ENCODE data around the gene ZNF280B.

The ZNF280B gene, protein sequence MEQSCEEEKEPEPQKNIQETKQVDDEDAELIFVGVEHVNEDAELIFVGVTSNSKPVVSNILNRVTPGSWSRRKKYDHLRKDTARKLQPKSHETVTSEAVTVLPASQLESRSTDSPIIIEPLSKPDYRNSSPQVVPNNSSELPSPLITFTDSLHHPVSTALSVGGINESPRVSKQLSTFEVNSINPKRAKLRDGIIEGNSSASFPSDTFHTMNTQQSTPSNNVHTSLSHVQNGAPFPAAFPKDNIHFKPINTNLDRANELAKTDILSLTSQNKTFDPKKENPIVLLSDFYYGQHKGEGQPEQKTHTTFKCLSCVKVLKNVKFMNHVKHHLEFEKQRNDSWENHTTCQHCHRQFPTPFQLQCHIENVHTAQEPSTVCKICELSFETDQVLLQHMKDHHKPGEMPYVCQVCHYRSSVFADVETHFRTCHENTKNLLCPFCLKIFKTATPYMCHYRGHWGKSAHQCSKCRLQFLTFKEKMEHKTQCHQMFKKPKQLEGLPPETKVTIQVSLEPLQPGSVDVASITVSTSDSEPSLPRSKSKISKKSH

DNA sequence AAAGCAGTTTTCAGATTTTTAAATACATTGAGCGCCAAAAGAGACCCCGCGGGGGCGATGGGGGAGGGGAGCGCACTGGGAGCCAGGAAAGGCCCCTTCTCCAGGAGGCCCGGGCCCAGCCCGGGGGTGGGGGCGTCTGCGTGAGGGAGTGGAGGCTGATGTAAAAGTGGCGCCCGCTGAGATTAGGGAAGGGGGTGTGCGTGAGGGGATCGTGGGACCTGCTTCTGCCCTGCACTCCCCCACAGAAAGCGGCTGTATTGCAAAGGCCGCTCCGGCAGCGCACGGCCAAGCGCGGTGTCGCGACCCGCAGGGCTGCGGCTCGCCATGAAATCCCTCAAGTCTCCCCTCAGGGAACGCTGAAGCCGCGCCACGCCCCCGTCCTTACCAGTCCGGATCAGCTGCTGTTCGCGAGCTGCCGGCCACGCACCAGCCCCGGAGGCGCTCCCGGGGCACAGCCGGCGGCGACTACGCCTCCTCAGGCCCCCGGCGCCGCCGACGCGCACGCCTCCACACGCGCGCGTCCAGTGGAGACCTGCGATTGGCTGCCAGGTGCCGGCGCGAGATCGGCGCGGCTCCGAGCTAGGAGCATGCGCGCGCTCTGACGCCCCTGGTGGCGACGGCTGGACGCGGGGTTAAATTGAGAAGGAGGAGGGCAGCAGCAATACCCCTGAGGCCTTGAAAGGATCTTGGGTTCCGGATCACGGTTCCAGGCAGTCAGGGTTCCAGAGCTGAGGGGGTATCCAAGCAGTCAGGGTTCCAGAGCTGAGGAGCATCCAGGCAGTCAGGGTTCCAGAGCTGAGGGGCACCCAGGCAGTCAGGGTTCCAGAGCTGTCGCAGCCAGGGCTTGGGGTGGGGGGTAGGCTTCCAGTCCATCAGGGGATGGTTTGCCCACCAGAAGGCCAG is at the start of gene ZNF280B:
Gene ZNF280B (minus strand): TSS at position 469 of the 903 bp plus-strand sequence. CDS start 19,344 bp downstream, outside the sequence.
- peak within 1 kb of the TSS; percentile 67 for H3K27ac ChIP-seq
- TF ChIP-seq, protein P1, sequence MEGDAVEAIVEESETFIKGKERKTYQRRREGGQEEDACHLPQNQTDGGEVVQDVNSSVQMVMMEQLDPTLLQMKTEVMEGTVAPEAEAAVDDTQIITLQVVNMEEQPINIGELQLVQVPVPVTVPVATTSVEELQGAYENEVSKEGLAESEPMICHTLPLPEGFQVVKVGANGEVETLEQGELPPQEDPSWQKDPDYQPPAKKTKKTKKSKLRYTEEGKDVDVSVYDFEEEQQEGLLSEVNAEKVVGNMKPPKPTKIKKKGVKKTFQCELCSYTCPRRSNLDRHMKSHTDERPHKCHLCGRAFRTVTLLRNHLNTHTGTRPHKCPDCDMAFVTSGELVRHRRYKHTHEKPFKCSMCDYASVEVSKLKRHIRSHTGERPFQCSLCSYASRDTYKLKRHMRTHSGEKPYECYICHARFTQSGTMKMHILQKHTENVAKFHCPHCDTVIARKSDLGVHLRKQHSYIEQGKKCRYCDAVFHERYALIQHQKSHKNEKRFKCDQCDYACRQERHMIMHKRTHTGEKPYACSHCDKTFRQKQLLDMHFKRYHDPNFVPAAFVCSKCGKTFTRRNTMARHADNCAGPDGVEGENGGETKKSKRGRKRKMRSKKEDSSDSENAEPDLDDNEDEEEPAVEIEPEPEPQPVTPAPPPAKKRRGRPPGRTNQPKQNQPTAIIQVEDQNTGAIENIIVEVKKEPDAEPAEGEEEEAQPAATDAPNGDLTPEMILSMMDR (conservative IDR thresholded peaks at IDR 0.05) = peak; percentile 96
- TF ChIP-seq ZFX (IDR thresholded peaks at IDR 0.05) = peak; percentile 66

DNA sequence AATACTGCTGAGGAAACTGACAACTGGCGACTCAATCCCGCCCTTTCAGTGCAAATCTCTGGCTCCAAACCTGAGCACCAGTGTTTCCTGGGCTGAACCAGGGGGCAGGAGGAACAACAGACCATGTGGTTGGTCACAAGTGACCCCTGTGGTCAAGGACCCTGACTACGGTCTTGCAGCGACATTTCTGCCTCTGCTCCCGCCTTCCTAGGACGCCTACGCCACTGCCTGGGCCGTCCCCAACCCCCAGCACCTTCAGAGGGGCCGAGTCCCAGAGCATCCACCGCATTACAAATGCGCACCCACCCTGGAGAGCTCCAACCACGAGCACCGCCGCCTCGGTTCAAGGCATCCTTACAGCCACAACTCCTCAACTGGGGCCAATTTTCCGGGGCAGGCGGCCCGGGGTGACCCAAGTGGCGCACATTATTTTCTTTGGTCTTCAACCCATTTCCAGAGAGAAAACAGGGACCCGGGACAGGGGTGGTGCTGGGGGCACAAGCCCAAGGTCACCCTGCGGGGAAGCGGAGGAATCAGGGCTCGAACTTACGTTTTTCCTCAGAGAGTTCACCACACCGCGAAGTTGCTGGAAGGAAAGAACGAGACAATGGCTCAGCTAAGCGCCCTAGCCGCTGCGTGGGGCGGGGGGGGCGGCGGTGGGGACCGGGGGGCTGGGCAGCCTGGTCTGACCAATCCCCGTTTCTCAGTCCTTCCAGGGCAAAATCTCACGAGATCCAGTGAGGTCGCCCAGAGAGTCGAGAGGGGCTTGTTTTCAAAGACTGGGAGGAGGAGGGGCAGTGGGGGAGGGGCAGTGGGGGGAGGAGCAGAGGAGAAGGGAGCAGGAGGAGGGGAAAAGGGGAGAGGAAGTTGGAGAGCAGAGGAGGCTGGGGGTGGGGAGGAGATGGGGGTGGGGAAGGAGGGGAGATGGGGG is 48.7 kb upstream of the ZNF280B start:
- no peak for TF ChIP-seq ZFX (IDR thresholded peaks at IDR 0.05)
- TF ChIP-seq, protein P1 (conservative IDR thresholded peaks at IDR 0.05) = no peak
- peak overlapping the region; percentile 10; the same call in 1 of the 2 replicates for H3K27ac ChIP-seq

DNA sequence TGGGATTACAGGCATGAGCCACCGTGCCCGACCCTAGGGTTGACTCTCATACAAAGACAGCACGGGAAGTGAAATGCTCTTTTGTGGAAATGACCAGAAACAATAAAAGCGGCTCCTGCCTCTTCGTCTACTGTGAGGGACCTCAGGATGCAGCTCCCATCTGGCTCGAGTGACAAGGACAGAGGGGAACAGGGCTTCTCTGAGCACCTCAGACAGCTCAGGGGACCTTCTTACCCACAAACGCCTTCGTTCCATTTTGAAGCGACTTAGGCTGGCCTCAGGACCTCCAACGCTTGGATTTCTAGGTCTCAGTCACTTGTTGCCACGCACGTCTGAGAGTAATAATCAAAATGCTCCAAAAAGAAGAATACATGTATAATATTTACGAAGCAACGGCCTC is 48.0 kb upstream of the ZNF280B start:
- H3K27ac ChIP-seq = no peak overlapping the region; the same call in 1 of the 2 replicates
- TF ChIP-seq ZFX (IDR thresholded peaks at IDR 0.05) = no peak
- TF ChIP-seq, protein P1 (conservative IDR thresholded peaks at IDR 0.05) = no peak

DNA sequence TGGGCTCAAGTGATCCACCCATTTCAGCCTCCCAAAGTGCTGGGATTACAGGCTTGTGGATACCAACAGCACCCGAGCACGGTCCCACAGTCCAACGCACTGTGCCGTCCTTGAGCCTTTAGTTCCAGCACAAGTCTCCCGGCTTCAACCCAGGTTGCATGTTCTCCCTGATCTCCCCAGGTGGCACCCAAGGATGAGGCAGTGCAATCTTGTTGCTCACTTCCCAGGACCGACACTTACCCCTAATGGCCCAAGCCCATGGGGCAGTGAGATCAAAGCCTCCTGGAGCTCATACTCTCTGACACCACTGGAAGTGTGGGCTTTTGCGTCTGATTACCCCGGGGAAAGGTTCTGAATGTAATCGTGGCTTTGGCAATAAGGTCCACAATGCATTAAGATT is 47.1 kb upstream of the ZNF280B start:
- TF ChIP-seq, protein P1 (conservative IDR thresholded peaks at IDR 0.05) = no peak
- TF ChIP-seq ZFX (IDR thresholded peaks at IDR 0.05) = no peak
- H3K27ac ChIP-seq = no peak overlapping the region

DNA sequence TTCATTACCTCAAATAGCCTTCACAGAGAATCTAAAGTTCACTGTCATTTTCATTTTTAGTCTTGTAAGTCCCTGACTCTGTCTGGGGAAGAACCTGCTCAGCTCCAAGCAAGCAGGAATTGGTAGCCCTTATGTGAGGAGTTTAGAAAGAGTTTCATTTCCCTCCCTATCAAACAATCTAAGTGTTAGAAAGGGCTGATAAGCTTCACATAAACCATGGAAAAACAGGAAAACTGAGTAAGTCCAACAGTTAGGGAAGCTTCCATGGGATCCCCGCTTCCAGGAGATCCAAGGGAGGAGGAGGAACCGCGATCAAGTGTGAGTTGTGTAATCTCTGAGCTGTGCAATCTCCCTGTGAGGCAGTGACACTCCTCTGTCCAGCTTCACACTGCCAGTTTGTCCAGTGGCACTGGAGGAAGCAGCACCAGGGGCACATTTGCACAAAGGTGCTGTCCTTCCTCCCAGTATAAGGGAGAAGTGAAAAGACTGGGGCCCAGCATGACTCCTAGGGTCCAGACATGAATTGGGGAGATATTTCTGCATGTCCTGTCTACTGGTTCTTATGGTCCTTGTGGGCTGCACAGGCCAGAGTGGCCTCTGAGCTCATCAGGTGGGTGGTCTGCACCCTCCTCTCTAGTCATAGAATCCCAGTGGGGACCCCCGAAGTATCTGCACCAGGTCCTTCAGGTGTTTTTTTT is 46.2 kb upstream of the ZNF280B start:
- TF ChIP-seq, protein P1 (conservative IDR thresholded peaks at IDR 0.05) = no peak
- no peak for TF ChIP-seq ZFX (IDR thresholded peaks at IDR 0.05)
- H3K27ac ChIP-seq = no peak overlapping the region
